PC-9 (cell line): ENCODE results near the gene ADSL.

Experiments used
- CTCF ChIP-seq: fragments of 200-600 bp; sonication (generic); conservative IDR thresholded peaks from 2 replicates; pipeline ENCODE4 v1.6.1; 2017; ENCODE audit warnings: mixed run types, antibody characterized with exemption, mild to moderate bottlenecking, moderate library complexity
- EZH2 ChIP-seq: fragments of 200-600 bp; sonication (generic); IDR thresholded peaks from 2 replicates; pipeline ENCODE4 v1.8.0; 2017; ENCODE audit warnings: antibody characterized with exemption, low read depth

DNA sequence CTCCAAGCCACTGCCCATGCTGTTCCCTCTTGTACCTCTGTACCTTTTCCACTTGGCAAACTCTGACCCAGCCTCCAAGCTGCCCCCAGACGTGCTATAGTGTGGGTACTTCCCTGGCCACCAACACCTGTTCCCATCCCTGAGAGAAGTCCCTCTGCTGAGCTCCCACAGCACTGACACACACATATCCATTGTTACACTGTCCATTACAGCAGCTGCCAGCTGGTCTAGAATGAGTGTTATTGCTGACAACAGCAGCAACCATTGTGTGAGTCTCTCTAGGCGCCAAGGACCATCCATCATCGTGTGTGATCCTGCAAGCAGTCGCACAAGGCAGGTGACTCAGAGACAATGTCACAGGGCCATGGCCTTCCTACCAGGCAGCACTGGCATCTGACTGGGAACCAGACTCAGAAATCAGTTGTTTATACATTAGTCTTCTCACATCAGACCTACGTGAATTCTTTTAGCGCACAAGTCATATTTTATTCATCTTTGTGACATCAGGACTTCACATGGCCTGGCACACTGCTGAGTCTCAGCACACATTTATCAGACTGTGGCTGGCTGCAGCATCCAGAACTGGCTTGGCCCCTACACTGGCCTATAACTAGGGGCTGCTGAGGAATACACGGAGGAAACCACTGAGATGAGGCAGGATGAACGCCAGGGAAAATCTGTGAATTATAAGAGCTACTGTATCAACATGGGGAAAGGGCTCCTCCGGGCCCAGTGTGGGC is 80.5 kb downstream of the ADSL start:
- TF ChIP-seq CTCF = no peak
- TF ChIP-seq EZH2 = no peak
